GM12891 (cell line): ENCODE measurements around the gene ANKH.
A peak's percentile ranks its signal among the peaks of the same experiment; 100 is the strongest.
"Not testable (repeated sequence)": the region's sequence is repeated elsewhere in the genome, so short reads cannot be mapped to it uniquely, and the experiment has no call there.

Source experiments
- DNase-seq: peaks from one replicate; pipeline ENCODE4 v3.0.0; 2011; ENCODE audit warnings: low spot score; ENCODE audit not compliant: insufficient read length
- FAIRE-seq: peaks from 2 replicates; lab custom pipeline; 2011; peaks lifted over from hg19 to GRCh38; lab: Jason Lieb, UNC
- PAX5 ChIP-seq: IDR thresholded peaks from 2 replicates; pipeline ENCODE4 v1.6.1; 2011; ENCODE audit warnings: low read length, moderate library complexity, mild to moderate bottlenecking; ENCODE audit not compliant: insufficient read depth, severe bottlenecking
- POLR2A ChIP-seq: IDR thresholded peaks from 2 replicates; pipeline ENCODE4 v1.6.1; 2011; ENCODE audit warnings: low read depth, low read length, control low read depth
- POLR2AphosphoS5 ChIP-seq: IDR thresholded peaks from 2 replicates; pipeline ENCODE4 v1.6.1; 2011; ENCODE audit warnings: low read depth, low read length, control low read depth
- POU2F2 ChIP-seq: IDR thresholded peaks from 2 replicates; pipeline ENCODE4 v1.6.1; 2011; ENCODE audit warnings: low read depth, mild to moderate bottlenecking, control low read depth, low read length, moderate library complexity
- SPI1 ChIP-seq: IDR thresholded peaks from 2 replicates; pipeline ENCODE4 v1.6.1; 2011; ENCODE audit warnings: low read depth, low read length, control low read depth
- TAF1 ChIP-seq: IDR thresholded peaks from 2 replicates; pipeline ENCODE4 v1.6.1; 2011; ENCODE audit warnings: low read depth, low read length, control low read depth

Gene ANKH

DNA sequence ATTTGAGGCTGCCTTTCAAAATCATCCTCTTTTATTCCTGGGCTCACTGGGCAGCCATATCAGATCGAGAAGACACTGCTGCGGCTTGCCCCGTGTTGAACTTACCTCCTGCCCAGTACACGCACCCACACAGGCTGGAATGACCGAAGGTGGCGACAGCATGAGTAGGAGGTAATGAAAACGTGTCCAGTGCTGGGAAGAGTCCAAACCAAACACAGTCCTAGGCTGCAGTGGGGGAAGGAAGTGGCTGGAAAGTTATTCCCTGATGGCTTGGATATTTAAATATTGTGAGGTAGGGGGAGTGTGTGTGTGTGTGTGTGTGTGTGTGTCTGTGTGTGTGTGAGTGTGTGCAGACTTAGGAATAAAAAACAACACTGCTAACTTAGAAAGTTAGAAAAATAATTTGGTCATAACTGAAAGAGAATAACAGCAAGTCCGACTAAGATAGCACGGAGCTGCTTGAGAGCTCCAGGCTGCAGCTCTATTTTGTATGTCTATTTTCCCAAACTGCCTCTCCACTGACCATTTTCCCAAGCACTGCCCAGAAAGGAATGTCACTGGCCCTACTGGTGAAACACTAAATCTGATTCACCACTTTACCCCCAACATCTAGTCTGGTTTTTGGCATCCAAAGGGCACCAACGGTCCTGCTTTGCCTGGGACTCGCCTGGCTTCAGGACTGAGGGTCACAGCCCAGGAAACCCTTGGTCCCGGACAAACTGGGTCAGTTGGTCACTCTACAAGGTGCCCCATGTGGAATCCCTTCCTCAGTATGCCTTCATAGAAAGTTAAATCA lies 41.2 kb downstream of the ANKH start:
- FAIRE-seq (peak; percentile 5), DNase-seq (no peak)
- TF ChIP-seq SPI1 = no peak
- no peak for TF ChIP-seq POU2F2
- TF ChIP-seq TAF1 = no peak
- no peak for TF ChIP-seq POLR2A
- no peak for TF ChIP-seq POLR2AphosphoS5
- TF ChIP-seq PAX5 = no peak

- no peak for DNase-seq
- no peak for FAIRE-seq
- TF ChIP-seq TAF1 (no peak), POLR2AphosphoS5 (no peak), SPI1 (no peak), PAX5 (no peak), POU2F2 (no peak)
These were observed 42.2 kb downstream of the ANKH start for GRCh38 chr5:14829396-14829795.

GRCh38 chr5:14826714-14827113 lies 44.9 kb downstream of the ANKH start:
- TF ChIP-seq SPI1 = no peak
- TF ChIP-seq POLR2A = no peak
- no peak for TF ChIP-seq PAX5
- no peak for TF ChIP-seq POLR2AphosphoS5
- TF ChIP-seq TAF1 = no peak
- no peak for TF ChIP-seq POU2F2
- DNase-seq = no peak
- no peak for FAIRE-seq

DNA sequence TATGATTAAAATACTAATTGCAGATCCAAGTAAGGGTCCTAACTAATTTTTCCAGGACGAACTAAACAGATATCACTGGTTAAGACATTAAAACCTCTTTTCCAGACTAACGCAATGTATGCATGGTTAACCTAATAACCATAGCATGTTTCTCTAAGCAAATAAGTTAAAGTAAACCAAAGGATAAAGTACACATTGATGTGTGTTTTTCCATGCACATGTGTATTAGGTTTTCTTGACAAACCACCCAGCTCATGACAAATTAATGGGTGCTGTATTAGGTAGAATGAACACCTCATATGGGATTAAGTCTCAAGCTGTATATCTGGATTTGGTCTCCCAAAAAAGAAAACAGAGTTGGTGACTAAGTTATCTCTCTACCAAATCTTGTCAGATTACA lies 45.6 kb downstream of the ANKH start:
- no peak for DNase-seq

DNA sequence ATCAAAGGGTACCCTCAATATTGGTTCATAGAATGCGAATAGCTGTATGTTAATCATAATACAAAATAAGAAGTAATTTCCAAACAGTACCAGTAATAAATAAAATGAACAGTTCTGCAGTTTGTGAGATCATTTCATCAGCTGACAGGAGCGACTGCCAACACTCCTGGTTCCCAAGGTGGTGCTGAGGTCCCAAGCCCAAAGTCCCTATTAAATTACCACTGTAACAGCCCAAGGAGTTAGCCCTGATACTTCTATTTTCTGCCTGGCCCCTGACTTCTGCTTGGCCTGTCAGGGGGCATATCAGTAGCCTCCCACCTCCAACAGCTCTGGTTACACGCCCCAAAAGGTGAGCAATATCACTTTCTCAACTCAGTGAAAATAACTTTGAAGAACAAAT lies 47.1 kb downstream of the ANKH start:
- no peak for TF ChIP-seq POLR2A
- no peak for TF ChIP-seq POU2F2
- TF ChIP-seq PAX5 = no peak
- no peak for TF ChIP-seq SPI1
- TF ChIP-seq POLR2AphosphoS5 = no peak
- TF ChIP-seq TAF1 = no peak
- DNase-seq = no peak
- FAIRE-seq = no peak

More for the DNA sequence above, 45.6 kb downstream of the ANKH start:
- TF ChIP-seq POLR2A (no peak), SPI1 (no peak), POU2F2 (no peak), PAX5 (no peak), TAF1 (no peak), POLR2AphosphoS5 (no peak)
- FAIRE-seq = no peak

DNA sequence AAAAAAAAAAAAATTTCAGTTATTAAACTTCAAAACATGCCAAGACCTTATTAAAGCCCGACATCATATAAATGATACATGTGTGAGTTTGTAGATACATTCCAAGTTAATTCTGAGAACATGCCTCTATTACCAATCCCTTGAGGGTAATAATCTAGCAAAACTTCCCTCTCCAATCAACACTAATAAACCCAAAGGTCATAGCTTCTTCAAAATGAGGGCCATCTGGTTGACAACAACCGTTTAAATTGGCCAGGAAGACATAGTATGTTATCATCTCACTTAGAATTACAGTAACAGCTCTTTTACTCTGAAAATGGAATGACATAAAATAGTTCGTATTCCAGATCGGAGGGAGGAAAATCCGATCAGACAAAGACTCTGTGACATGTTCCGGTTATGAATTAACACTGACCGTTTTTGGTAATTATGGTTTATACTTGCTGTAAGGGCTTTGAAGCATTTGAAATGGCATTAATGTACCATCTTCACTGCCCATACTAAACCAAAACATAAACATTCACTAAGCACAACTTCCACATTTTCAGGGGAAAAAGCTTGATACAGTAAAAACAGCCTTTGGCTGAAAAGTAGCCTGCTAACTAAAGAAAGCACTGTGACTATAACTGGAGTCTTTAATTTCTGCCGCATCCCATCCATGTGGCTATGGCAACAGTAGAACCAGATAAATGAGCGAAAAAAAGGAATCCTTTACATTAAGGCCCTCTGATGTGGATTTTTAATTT lies 50.3 kb downstream of the ANKH start:
- FAIRE-seq (no peak), DNase-seq (no peak)

GRCh38 chr5:14818931-14819790 lies 52.4 kb downstream of the ANKH start:
- no peak for TF ChIP-seq POLR2AphosphoS5
- TF ChIP-seq TAF1 = no peak
- no peak for TF ChIP-seq PAX5
- TF ChIP-seq SPI1 = no peak
- no peak for TF ChIP-seq POU2F2
- TF ChIP-seq POLR2A = no peak
- DNase-seq = no peak
- peak; percentile 20 for FAIRE-seq

More for the DNA sequence above, 50.3 kb downstream of the ANKH start:
- TF ChIP-seq POU2F2 (no peak), POLR2A (no peak), PAX5 (no peak), SPI1 (no peak), TAF1 (no peak), POLR2AphosphoS5 (no peak)

DNA sequence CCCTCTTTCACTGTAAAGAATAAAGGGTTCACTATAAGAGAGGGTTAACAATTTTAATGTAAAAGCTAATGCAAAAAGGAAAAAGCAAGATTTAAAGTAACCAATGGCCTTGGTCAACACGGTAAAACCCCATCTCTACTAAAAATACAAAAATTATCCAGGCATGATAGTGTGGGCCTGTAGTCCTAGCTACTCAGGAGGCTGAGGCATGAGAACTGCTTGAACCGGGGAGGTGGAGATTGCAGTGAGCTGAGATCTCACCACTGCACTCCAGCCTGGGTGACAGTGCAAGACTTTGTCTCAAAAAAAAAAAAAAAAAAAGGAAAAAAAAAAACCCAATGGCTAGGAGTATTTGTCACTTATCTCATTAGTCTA lies 53.8 kb downstream of the ANKH start:
- not testable (repeated sequence) for DNase-seq
- FAIRE-seq = peak; percentile 40

DNA sequence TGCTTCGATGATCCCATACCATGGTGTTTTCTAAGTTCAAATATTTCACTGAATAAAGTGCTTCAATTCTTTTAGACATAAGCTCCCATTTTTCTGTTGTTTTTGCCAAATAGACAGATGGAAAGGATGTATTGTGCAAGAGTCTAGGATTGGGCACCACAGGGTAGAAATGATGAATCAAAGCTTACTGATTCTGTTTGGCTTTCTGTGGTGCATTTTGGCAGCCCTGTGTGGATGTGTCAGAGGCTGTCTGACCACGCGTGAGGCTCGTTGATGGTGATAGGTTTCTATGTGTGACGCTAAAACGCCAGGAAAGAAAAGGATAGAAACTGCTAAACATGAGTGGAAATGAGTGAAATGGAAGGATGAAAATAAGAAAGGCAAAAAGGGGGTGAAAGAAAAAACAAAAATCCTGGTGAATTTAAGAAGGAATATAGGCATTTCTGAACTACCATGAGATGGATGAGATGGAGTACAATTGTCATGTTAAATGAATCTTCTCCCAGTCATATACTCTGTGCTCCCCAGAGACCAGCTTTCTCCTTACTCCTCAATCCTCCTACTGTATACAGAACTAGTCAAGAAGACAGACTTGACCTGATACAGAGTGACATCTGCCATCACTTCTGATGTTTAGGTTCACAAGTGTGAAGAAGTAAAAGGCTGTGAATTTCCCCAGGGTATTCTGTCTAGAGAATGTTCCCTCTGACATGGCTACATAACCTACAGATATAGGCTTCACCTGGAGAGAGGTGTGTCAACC lies 54.4 kb downstream of the ANKH start:
- TF ChIP-seq TAF1 (no peak), POU2F2 (no peak), POLR2A (no peak), SPI1 (no peak), PAX5 (no peak), POLR2AphosphoS5 (no peak)
- DNase-seq (no peak), FAIRE-seq (no peak)
